ENCODE data around the gene CRMP1. TPM values are rescaled to one million over a fixed set of nuclear protein-coding genes. Genes with fewer than 3 reads are reported as not detected.

Gene CRMP1
- total and polyA plus RNA-seq, 2 of the 8 experiments (the other 6 are each of a cell fraction or from before 2014, with no cell fraction given) = 120 to 131 TPM

- TF ChIP-seq ATF2 (IDR thresholded peaks at IDR 0.05; ENCODE audit: low read length) = no peak
- TF ChIP-seq RNF2 (IDR thresholded peaks at IDR 0.05; ENCODE audit: borderline replicate concordance, low read depth, low read length, missing control alignments, poor library complexity, severe bottlenecking) = no peak
- TF ChIP-seq POLR2A (IDR thresholded peaks at IDR 0.05; ENCODE audit: control extremely low read depth in 1 of 2, low read depth in 2 of 2, low read length in 2 of 2) = no peak
- TF ChIP-seq KDM5A (IDR thresholded peaks at IDR 0.05; ENCODE audit: low read length) = no peak
- no peak for TF ChIP-seq SUZ12 (IDR thresholded peaks at IDR 0.05; ENCODE audit: low read length)
- TF ChIP-seq CTCF (IDR thresholded peaks at IDR 0.05; ENCODE audit: control extremely low read depth in 1 of 3, insufficient read depth in 1 of 3, low read depth in 1 of 3, low read length in 3 of 3) = no peak
- TF ChIP-seq SP4 (IDR thresholded peaks at IDR 0.05; ENCODE audit: low read length) = no peak
- TF ChIP-seq KDM4A (IDR thresholded peaks at IDR 0.05; ENCODE audit: low read depth, low read length, severe bottlenecking) = no peak
These were observed 25.8 kb downstream of the CRMP1 start (continued) for GRCh38 chr4:5866841-5867813.

All from H1 (cell line).